ENCODE results near the gene C5. TPM values are rescaled to one million over a fixed set of nuclear protein-coding genes. Genes with fewer than 3 reads are reported as not detected.

The C5 gene
- total RNA-seq, 1 donor = 13.8 TPM

DNA sequence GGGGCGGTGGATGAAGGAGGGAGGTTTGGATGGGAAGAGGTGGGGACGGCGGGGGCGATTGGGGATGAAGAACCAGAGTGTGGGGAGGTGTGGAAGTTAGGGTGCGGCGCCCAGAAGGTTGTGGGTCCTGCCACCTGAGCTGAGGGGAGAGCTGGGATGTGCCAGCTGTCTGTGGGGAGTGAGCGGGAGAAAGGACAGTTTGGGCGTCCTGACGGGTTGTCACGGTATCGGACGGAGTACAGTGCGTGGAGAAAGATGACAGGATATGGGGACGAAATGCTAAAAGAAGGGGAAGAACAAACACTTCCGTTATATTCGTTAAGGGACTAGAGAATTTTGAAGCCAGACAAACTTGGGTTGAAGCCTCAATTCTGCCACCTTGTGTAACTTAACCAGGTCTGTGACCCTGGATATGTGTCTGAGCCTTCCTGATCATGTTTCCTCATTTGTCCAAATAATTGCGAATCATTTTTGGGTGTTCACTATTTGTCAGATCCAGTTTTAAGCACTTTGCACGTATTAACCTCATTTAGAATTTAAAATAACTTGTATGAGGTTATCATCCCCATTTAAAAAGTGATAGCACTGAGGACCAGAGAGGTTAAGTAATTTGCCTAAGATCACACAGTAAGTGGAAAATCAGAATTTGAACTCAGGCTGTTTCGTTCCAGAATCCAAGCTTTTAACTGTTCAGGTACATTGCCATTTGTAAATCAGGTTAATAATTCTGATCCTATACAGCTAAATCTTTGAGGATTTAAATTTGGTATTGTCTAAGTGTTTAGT, 25.4 kb upstream of the C5 start:
- TF ChIP-seq, protein P1, sequence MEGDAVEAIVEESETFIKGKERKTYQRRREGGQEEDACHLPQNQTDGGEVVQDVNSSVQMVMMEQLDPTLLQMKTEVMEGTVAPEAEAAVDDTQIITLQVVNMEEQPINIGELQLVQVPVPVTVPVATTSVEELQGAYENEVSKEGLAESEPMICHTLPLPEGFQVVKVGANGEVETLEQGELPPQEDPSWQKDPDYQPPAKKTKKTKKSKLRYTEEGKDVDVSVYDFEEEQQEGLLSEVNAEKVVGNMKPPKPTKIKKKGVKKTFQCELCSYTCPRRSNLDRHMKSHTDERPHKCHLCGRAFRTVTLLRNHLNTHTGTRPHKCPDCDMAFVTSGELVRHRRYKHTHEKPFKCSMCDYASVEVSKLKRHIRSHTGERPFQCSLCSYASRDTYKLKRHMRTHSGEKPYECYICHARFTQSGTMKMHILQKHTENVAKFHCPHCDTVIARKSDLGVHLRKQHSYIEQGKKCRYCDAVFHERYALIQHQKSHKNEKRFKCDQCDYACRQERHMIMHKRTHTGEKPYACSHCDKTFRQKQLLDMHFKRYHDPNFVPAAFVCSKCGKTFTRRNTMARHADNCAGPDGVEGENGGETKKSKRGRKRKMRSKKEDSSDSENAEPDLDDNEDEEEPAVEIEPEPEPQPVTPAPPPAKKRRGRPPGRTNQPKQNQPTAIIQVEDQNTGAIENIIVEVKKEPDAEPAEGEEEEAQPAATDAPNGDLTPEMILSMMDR (IDR thresholded peaks at IDR 0.05; ENCODE audit: insufficient read depth, low read length) = peak; percentile 27
- DNase-seq (ENCODE audit: low read depth) = peak; percentile 31
- H3K4me3 ChIP-seq (ENCODE audit: low read depth, low read length) = peak overlapping the region; percentile 93

DNA sequence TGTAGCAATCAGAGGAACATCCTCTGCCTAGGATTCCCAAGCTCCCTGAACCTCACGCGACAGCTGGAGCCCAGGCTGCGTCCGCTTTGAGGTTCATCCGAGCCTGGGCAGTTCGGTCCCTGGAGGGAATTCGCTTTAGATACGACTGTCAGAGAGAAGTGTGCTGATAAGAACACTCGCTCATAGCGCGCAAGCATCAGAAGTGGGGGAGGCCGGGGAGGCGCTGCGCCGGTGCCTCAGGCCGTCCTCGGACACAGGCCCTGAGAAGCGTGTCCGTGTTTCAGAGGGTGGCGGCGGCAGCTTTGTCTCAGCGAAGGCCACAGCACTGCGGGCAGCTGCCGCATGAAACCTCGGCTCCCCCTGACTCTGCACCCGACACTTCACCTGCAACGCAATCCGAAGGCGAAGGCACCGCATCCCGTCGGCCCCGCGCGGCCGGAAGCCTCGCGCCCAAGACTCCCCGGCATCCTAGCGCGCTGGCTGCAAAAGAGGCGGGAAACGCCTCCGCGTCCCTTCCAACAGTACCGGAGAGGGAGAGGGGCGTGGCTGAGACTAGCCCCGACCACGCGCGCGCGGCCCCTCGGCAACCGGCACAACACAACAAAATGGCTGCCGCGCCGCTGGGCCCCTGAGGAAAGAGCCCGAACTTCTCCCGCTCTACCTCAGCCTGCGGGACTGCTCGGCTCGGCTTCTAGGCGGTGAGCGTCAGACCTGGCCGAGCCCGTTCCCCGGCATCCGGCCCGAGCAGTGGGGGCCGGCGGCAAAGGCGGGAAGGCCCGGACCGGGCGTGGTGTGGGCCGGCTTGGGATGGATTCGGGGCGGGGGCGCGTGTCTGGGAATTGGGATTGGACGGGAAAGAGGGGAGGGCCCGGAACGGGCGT, 24.5 kb upstream of the C5 start, which contains the start of gene CNTRL:
TSS of gene CNTRL (plus strand) at position 586 of the 881 bp plus-strand sequence. CDS start 13,372 bp downstream, outside the sequence.
- TF ChIP-seq, protein P1 (IDR thresholded peaks at IDR 0.05; ENCODE audit: insufficient read depth, low read length) = no peak
- DNase-seq (ENCODE audit: low read depth) = peak; percentile 77
- H3K4me3 ChIP-seq (ENCODE audit: low read depth, low read length) = peak within 1 kb of the TSS; percentile 93

DNA sequence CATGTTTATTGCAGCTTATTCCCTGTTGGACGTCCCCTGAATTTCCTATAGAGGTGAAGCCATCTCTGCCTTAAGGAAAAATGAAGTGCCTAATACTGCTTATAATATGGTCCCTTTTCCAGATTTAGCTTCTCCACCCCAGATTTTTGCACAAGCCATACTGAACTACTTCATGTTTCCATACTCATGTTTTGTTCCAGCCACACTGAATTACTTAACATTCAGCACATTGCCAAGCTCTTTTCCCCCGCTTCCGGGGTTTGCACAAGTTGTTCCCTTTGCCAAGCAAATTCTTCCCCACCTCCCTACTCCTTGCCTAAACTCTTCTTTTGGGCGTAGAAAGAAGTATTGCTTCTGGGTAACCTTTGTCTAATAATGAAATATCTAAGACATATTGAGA, 23.0 kb upstream of the C5 start:
- peak; percentile 95 for DNase-seq (ENCODE audit: low read depth)
- TF ChIP-seq, protein P1 (IDR thresholded peaks at IDR 0.05; ENCODE audit: insufficient read depth, low read length) = no peak
- peak overlapping the region; percentile 42 for H3K4me3 ChIP-seq (ENCODE audit: low read depth, low read length)

DNA sequence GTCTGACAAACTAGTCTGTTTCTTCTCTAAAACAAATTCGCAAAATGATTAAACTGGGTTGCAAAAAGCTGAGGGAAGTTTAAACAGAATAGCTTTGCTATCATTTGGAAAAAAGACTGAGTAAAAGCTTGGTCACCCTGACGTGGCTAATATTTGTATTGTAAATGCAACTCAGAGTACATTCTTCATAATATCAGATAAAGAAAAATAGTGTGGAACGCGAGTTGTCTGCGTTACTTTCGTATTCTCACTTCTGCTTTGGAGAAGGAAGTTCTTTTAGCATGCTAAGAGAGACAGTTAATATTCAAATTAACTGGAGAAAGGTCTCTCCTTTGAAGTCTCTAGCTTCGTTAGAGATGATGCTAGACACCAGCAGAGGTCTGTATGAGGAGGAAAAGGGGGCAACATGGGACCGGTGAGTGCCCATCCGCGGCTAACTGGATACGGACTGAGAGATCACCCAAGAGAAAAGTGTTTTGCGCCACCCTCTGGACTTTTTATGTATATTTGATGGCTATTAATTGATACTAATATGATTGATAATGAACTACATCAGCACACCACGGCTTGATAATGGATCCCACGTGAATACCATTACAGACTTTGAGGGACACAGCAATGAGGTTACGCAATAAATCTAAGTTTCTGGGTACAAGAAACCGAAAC, 21.8 kb upstream of the C5 start:
- TF ChIP-seq, protein P1 (IDR thresholded peaks at IDR 0.05; ENCODE audit: insufficient read depth, low read length) = peak; percentile 44
- peak overlapping the region; percentile 53 for H3K4me3 ChIP-seq (ENCODE audit: low read depth, low read length)
- peak; percentile 74 for DNase-seq (ENCODE audit: low read depth)

DNA sequence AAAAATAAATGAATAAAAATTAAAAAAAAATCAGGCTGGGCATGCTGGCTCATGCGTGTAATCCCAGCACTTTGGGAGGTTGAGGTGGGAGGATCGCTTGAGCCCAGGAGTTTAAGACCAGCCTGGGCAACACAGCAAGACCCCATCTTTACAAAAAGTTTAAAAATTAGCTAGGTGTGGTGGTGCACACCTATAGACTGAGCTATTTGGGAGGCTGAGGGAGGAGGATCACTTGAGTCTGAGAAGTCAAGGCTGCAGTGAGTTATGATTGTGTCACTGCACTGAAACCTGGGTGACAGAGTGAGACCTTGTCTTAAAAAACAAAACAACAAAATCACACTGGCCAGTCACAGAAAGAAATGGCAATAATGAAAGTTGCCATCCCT, 21.3 kb upstream of the C5 start:
- peak overlapping the region; percentile 53 for H3K4me3 ChIP-seq (ENCODE audit: low read depth, low read length)
- DNase-seq (ENCODE audit: low read depth) = no peak
- TF ChIP-seq, protein P1 (IDR thresholded peaks at IDR 0.05; ENCODE audit: insufficient read depth, low read length) = no peak

DNA sequence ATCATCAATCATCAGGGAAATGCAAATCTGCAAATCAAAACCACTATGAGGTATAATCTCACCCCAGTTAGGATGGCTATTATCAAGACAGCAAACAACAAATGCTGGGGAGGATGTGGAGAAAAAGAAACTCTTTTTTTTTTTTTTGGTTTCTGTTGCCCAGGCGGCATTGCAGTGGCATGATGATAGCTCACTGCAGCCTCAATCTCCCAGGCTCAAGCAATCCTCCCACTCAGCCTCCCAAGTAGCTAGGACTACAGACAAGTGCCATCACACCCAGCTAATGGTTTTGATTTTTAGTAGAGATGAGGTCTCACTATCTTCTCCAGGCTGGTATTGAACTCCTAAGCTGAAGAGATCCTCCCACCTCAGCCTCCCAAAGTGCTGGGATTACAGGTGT, 19.3 kb upstream of the C5 start:
- no peak overlapping the region for H3K4me3 ChIP-seq (ENCODE audit: low read depth, low read length)
- TF ChIP-seq, protein P1 (IDR thresholded peaks at IDR 0.05; ENCODE audit: insufficient read depth, low read length) = no peak
- DNase-seq (ENCODE audit: low read depth) = no peak
